HCT116 (cell line): ENCODE measurements around the gene CACNA2D3. TPM values are rescaled to one million over a fixed set of nuclear protein-coding genes. Genes with fewer than 3 reads are reported as not detected.

Experiments
- ATAC-seq: fragments of 200-7000 bp; cut with Tn5 transposase; 2 replicates; pipeline ENCODE4 v1.9.1; 2020; ENCODE audit warnings: mild to moderate bottlenecking, moderate library complexity
- BruUV-seq: library from RNA; stranded (reverse); fragments of 400-500 nt; replicated peaks from 2 replicates; lab custom pipeline; 2021; lab: Mats Ljungman, UMichigan
- CTCF ChIA-PET: fragments of 300-600 bp; sonication (Branson Sonifier 250); formaldehyde crosslinking; loops from one replicate; lab custom pipeline; 2021; ENCODE audit warnings: antibody characterized with exemption; lab: Charles Lee
- POLR2A ChIA-PET: fragments of 300-600, 350-600 bp; sonication (Branson Sonifier 250); formaldehyde crosslinking; loops from one replicate; lab custom pipeline; 2021; ENCODE audit warnings: antibody characterized with exemption; lab: Charles Lee
- RAD21 ChIA-PET, 2 experiments: fragments of 300-600 bp; sonication (Branson Sonifier 250); formaldehyde crosslinking; loops; one replicate each; lab custom pipeline; 2023; ENCODE audit warnings: low total read pairs in 2 of 2; ENCODE audit not compliant: uncharacterized antibody in 2 of 2, unreplicated experiment in 2 of 2, low non-redundant PET in 1 of 2; lab: Charles Lee
- DNase-seq: peaks from one replicate; pipeline ENCODE4 v3.0.0-alpha.2; 2010; ENCODE audit warnings: low read depth, low spot score
- H2AFZ ChIP-seq: fragments of 200-600 bp; shearing (Covaris generic), sonication (generic); 2 replicates; pipeline ENCODE4 v1.6.1; 2017; ENCODE audit warnings: low read depth, mixed run types, mixed read lengths, antibody characterized with exemption, low read length; ENCODE audit not compliant: poor library complexity, severe bottlenecking
- H3K27ac ChIP-seq: 2 replicates; pipeline ENCODE4 v1.5.1; 2012; ENCODE audit warnings: low read depth, low read length
- H3K27me3 ChIP-seq: fragments of 200-600 bp; sonication (generic); 2 replicates; pipeline ENCODE4 v1.6.1; 2016; ENCODE audit warnings: mixed run types, low read length, mixed read lengths; ENCODE audit not compliant: insufficient read depth
- H3K36me3 ChIP-seq, 2 experiments: fragments of 200-500 bp in 1 of 2; fragments of 200-600 bp in 1 of 2; sonication (Bioruptor generic) in 1 of 2; sonication (generic) in 1 of 2; 2 replicates each; pipeline versions ENCODE4 v1.5.1 to v1.6.1; 2014 to 2016; ENCODE audit warnings: low read length in 2 of 2, inconsistent platforms in 1 of 2, mixed read lengths in 1 of 2, mixed run types in 1 of 2; ENCODE audit not compliant: insufficient read depth in 2 of 2, control insufficient read depth in 1 of 2
- H3K4me1 ChIP-seq, 2 experiments: fragments of 200-600 bp in 1 of 2; sonication (generic) in 1 of 2; 2 replicates each; pipeline versions ENCODE4 v1.5.1 to v1.6.1; 2012 to 2017; ENCODE audit warnings: low read length in 2 of 2, inconsistent platforms in 1 of 2, mild to moderate bottlenecking in 1 of 2, mixed read lengths in 1 of 2, mixed run types in 1 of 2, moderate library complexity in 1 of 2; ENCODE audit not compliant: insufficient read depth in 2 of 2, control insufficient read depth in 1 of 2
- H3K4me2 ChIP-seq: fragments of 200-600 bp; sonication (generic); 2 replicates; pipeline ENCODE4 v1.6.1; 2017; ENCODE audit warnings: mixed run types, low read length, mixed read lengths
- H3K4me3 ChIP-seq, 2 experiments: fragments of 200-600 bp in 1 of 2; sonication (generic) in 1 of 2; replicated peaks in 1 of 2; 2 replicates each; pipeline ENCODE4 v1.5.1; 2011 to 2016; ENCODE audit warnings: low read length in 2 of 2, control low read depth in 1 of 2, low read depth in 1 of 2, mild to moderate bottlenecking in 1 of 2, mixed read lengths in 1 of 2, mixed run types in 1 of 2
- H3K79me2 ChIP-seq: fragments of 200-600 bp; sonication (generic); 2 replicates; pipeline ENCODE4 v1.6.1; 2017; ENCODE audit warnings: mild to moderate bottlenecking, mixed run types, low read length, moderate library complexity, mixed read lengths; ENCODE audit not compliant: insufficient read depth
- H3K9ac ChIP-seq: fragments of 200-600 bp; sonication (generic); 2 replicates; pipeline ENCODE4 v1.6.1; 2016; ENCODE audit warnings: low read length, mixed read lengths
- H3K9me2 ChIP-seq: fragments of 200-600 bp; sonication (generic), shearing (Covaris generic); 2 replicates; pipeline ENCODE4 v1.6.1; 2017; ENCODE audit warnings: mixed run types, mild to moderate bottlenecking, moderate library complexity; ENCODE audit not compliant: insufficient read depth
- H3K9me3 ChIP-seq, 2 experiments: fragments of 200-500 bp in 1 of 2; fragments of 200-600 bp in 1 of 2; sonication (Bioruptor generic) in 1 of 2; sonication (generic) in 1 of 2; 2 replicates each; pipeline ENCODE4 v1.6.1; 2014 to 2017; ENCODE audit warnings: low read length in 2 of 2, mixed read lengths in 2 of 2, inconsistent platforms in 1 of 2, low read depth in 1 of 2, mild to moderate bottlenecking in 1 of 2, mixed run types in 1 of 2, moderate library complexity in 1 of 2; ENCODE audit not compliant: control insufficient read depth in 1 of 2, insufficient read depth in 1 of 2
- H4K20me1 ChIP-seq: fragments of 200-600 bp; sonication (generic), shearing (Covaris generic); 2 replicates; pipeline ENCODE4 v1.6.1; 2017; ENCODE audit warnings: mixed run types, mild to moderate bottlenecking, moderate library complexity; ENCODE audit not compliant: insufficient read depth
- CBX3 ChIP-seq: IDR thresholded peaks from 2 replicates; pipeline ENCODE4 v1.6.1; 2012; ENCODE audit warnings: low read depth
- EGR1 ChIP-seq: IDR thresholded peaks from 2 replicates; pipeline ENCODE4 v1.6.1; 2012; ENCODE audit warnings: low read depth
- EZH2 ChIP-seq: fragments of 200-600 bp; sonication (generic); IDR thresholded peaks from 2 replicates; pipeline ENCODE4 v1.6.1; 2017; ENCODE audit warnings: antibody characterized with exemption, mixed run types
- EZH2phosphoT487 ChIP-seq: fragments of 200-600 bp; IDR thresholded peaks from 2 replicates; pipeline ENCODE4 v1.6.1; 2018; ENCODE audit warnings: antibody characterized with exemption, borderline replicate concordance
- YY1 ChIP-seq: IDR thresholded peaks from 2 replicates; pipeline ENCODE4 v1.6.1; 2011; ENCODE audit warnings: low read length, low read depth, moderate library complexity, mild to moderate bottlenecking; ENCODE audit not compliant: insufficient replicate concordance; ENCODE audit errors: extremely low read depth
- intact Hi-C: fragments of 100-400 bp; cut with micrococcal nuclease; formaldehyde crosslinking; loops from 2 replicates; pipeline ENCODE4 v1.10.0; 2022
- total RNA-seq: library from RNA; stranded (reverse); gene quantifications from one replicate; pipeline ENCODE4 v1.2.1, GENCODE V29; 2021; ENCODE audit not compliant: unreplicated experiment
- TF ChIP-seq, protein P1 (sequence below), 3 experiments: fragments of 200-600 bp in 1 of 3; sonication (generic) in 1 of 3; IDR thresholded peaks in 2 of 3; conservative IDR thresholded peaks in 1 of 3; 2 replicates each; pipeline ENCODE4 v1.5.1; 2012 to 2017; ENCODE audit warnings: low read depth in 2 of 3, low read length in 2 of 3, antibody characterized with exemption in 1 of 3, borderline replicate concordance in 1 of 3, control low read depth in 1 of 3, mild to moderate bottlenecking in 1 of 3, mixed read lengths in 1 of 3, mixed run types in 1 of 3, moderate library complexity in 1 of 3; ENCODE audit not compliant: insufficient read depth in 1 of 3

CACNA2D3 gene
- total RNA-seq, 1 experiment from 2014 or later = 0.20 TPM

DNA sequence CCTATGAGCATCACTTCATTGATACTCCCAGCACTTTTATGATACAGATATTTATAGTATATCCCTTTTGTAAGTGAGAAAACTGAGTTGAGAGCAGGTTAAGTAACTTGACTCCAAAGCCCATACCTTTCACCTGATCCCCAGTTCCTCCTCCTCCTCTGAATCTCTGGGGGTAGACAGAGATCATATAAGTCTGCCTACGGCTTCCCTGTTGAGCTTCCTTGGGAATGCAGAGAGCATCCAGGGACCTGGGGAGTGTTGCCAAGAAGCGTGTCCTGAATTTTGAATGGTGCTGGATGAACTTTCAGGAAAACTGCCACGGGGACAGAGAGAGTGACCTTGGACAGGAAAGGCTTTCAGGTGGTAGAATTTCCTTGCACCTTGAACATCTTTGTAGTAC, 537.0 kb downstream of the CACNA2D3 start (continued):
- TF ChIP-seq EZH2 = no peak
- TF ChIP-seq, all 23 proteins: peak for 0

DNA sequence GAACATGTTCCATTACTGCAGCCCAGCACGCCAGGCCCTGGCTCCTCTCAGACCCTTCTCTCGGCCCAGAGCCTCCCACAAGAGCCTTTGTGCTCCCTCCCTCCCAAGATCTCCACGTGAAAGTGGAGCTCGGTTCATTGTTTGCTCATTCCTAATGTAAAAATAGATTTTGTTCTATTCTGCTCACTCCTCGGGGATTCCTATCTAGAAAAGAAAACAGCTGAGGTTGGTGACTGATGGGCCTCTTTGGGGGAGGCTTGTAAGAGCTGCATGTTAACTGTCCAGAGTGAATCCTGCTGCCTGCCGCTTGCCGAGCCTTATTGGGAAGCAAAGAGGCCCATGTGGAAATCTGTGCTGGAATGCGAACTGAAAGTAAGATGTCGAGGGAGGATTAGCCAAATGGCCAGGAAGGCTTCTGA, 538.4 kb downstream of the CACNA2D3 start:
- TF ChIP-seq CBX3 = no peak
- no peak for TF ChIP-seq EZH2phosphoT487
- no peak for TF ChIP-seq YY1
- TF ChIP-seq EGR1 = no peak
- TF ChIP-seq, protein P1, sequence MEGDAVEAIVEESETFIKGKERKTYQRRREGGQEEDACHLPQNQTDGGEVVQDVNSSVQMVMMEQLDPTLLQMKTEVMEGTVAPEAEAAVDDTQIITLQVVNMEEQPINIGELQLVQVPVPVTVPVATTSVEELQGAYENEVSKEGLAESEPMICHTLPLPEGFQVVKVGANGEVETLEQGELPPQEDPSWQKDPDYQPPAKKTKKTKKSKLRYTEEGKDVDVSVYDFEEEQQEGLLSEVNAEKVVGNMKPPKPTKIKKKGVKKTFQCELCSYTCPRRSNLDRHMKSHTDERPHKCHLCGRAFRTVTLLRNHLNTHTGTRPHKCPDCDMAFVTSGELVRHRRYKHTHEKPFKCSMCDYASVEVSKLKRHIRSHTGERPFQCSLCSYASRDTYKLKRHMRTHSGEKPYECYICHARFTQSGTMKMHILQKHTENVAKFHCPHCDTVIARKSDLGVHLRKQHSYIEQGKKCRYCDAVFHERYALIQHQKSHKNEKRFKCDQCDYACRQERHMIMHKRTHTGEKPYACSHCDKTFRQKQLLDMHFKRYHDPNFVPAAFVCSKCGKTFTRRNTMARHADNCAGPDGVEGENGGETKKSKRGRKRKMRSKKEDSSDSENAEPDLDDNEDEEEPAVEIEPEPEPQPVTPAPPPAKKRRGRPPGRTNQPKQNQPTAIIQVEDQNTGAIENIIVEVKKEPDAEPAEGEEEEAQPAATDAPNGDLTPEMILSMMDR (IDR thresholded peaks at IDR 0.05 in 2 of 3, conservative IDR thresholded peaks at IDR 0.05 in 1 of 3; ENCODE audit: borderline replicate concordance in 1 of 3, insufficient read depth in 1 of 3, low read depth in 2 of 3, low read length in 2 of 3) = no peak
- POLR2A ChIA-PET = no interaction called here

More for the DNA sequence above, 538.4 kb downstream of the CACNA2D3 start:
- no TSS peak for BruUV-seq
- no peaks in the 10 kb centered on the region for H3K36me3 ChIP-seq
- H3K4me3 ChIP-seq = no peak overlapping the region
- no peaks in the 10 kb centered on the region for H3K9me2 ChIP-seq
- H4K20me1 ChIP-seq = no peaks in the 10 kb centered on the region
- H3K4me2 ChIP-seq = no peak overlapping the region
- no peak overlapping the region for H2AFZ ChIP-seq
- ATAC-seq (no peak), DNase-seq (no peak)
- ChIA-PET RAD21 (no interaction called here), CTCF (no interaction called here)
- H3K9me3 ChIP-seq = peaks cover 3 to 14% of the 10 kb centered on the region in 2 experiments; a peak in 2 of 4 replicates
- no peaks in the 10 kb centered on the region for H3K4me1 ChIP-seq
- H3K27me3 ChIP-seq = no peaks in the 10 kb centered on the region
- no peak overlapping the region for H3K9ac ChIP-seq
- no peak overlapping the region for H3K27ac ChIP-seq
- no peaks in the 10 kb centered on the region for H3K79me2 ChIP-seq
- intact Hi-C loops = no loop called here
